GM12874 (cell line): ENCODE data around the gene KIF20B.

Experiments
- CTCF ChIP-seq: IDR thresholded peaks from 2 replicates; pipeline ENCODE4 v1.5.1; 2011; ENCODE audit warnings: low read depth, mild to moderate bottlenecking, control low read depth, low read length, moderate library complexity; ENCODE audit not compliant: insufficient read depth

Gene KIF20B

GRCh38 chr10:89815049-89815853 lies 113.9 kb downstream of the KIF20B start:
- TF ChIP-seq CTCF: no peak
